IPS-18c (cell line): ENCODE results near the gene BMP3.

Experiments
- H3K4me3 ChIP-seq: 2 replicates; pipeline ENCODE4 v1.7.0; 2013; ENCODE audit warnings: low read depth, mild to moderate bottlenecking, low read length, moderate library complexity; ENCODE audit not compliant: insufficient read depth
- H3K9me3 ChIP-seq: one replicate; pipeline ENCODE4 v1.6.1; 2013; ENCODE audit warnings: mild to moderate bottlenecking, low read length, moderate library complexity; ENCODE audit not compliant: control insufficient read depth, insufficient read depth

The BMP3 gene

GRCh38 chr4:81038636-81039350 is 8.3 kb downstream of the BMP3 start:
- H3K4me3 ChIP-seq = no peak overlapping the region
- H3K9me3 ChIP-seq = no peaks in the 10 kb centered on the region

- Histone ChIP-seq H3K4me3 (no peak overlapping the region), H3K9me3 (no peaks in the 10 kb centered on the region)
These were observed 9.0 kb downstream of the BMP3 start for GRCh38 chr4:81039351-81039972.

GRCh38 chr4:81040012-81040659 is 9.6 kb downstream of the BMP3 start:
- H3K4me3 ChIP-seq = no peak overlapping the region
- H3K9me3 ChIP-seq = no peaks in the 10 kb centered on the region

DNA sequence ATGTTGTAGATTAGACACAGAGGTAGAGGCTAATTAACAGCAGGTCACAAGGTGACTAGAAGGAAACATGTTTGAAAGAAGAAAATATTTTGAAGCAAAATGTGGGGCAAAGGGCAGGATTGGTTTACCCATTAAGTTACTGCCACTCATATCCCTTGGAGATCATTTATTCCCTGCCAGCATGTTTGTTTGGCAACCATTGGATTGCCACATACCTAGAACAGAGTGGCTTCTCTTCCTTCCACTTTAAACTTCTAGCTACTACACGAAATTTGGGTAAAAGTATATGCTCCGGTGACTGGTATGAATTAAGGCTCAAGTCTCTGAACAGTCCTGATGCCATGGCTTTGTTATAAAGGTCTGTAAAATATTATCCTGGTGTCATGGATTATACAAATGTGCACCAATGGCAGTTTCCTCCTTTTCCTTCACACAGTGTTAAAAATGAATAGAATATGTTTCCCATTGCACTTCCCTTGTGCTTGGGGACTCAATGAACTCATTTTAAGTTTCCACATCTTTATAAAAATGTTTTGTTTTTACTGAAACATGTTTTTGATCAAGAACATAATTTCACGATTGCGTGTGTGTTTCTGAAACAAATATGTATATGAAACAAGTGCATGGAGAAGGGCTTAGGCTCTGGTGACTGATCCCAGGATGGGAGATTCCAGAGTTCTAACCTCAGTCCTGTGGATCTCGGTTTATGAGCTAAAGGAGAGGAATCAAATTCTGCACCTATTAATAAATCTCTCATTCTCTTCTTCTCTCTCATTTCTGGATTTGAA is 12.3 kb downstream of the BMP3 start:
- no peak overlapping the region for H3K4me3 ChIP-seq
- H3K9me3 ChIP-seq = no peaks in the 10 kb centered on the region

DNA sequence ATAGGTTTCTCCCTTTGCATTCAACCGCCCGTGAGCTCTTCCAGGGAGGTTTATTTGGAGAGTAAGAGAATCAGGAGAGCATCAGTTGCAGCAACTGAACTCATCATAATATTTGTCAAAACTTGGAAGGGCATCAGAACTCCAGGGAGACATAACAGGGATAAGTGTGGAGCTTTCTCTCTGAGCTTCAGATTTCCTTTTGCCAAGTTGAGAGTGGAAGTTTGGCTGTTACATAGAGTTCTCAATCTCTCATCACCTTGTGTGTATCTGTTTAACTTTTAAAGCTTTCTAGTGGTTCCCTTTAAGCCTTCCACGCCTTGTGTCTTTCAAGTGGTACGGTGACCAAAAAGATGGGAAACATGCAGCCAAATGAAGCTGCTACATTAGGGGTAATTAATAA is 18.8 kb downstream of the BMP3 start:
- Histone ChIP-seq H3K4me3 (no peak overlapping the region), H3K9me3 (no peaks in the 10 kb centered on the region)

DNA sequence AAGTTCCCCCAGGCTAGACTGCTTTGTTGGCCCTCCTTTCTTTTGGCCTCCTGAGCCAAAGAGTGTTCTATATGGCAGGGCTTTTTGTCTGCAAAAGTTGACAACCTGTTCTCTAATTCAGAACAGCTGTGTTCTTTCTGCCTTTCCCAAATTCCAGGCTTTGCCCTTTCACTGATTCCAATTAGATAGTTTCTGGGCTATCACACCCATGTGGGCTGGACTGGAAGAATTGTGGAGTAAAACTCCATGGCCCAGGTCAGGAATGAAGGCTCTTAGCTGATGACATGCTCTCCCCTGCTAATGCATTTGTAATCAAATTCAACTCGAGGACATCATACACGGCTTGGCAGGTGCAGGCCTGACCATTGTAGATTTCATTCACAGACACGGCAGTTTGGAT is 19.4 kb downstream of the BMP3 start:
- Histone ChIP-seq H3K4me3 (no peak overlapping the region), H3K9me3 (no peaks in the 10 kb centered on the region)

DNA sequence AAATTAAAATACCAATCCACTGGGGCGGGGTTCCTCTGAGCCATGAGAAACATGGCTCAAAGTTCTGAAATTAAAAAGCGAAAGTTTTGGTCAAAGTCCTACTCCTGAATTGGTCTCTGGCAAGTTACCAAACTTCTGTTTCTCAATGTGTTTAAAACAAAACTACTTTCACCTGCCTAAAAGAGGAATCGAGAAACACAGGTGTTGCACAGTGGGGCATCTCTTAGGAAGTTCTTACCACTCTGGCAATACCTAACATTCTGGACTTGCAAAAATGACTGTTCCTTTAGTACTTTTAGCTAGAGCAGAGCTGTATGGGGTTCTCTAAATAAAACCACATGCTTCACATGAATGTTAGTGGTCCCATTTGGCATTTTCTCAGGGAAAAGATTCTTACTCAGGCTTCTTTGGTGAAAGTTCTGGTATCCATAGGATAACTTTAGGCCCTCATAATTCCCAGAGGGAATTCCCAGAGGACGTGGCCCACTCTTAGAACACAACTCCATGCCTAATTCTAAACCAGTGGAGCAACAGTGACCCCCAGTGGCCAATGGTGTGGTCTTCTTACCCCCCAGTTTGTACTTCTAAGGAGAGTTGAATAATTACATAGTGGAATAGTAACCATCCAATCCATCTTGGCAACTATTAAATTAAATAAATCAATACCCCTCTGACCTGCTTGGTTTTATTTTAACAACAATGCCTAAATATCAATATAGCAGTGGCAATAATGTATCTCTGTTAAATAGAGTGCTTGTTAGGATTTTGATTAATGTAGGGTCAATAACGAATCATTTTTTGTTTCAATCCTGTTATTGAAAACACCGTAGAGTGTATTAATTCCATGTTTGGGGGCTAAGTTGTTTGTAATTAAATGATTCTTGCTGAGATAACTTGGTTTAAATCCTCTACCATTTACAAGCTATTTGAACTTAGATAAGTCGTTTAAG is 21.9 kb downstream of the BMP3 start:
- no peak overlapping the region for H3K4me3 ChIP-seq
- H3K9me3 ChIP-seq = no peaks in the 10 kb centered on the region

GRCh38 chr4:81058621-81059020 is 28.1 kb downstream of the BMP3 start:
- Histone ChIP-seq H3K9me3 (peaks cover 2% of the 10 kb centered on the region), H3K4me3 (no peak overlapping the region)

GRCh38 chr4:81060587-81061343 is 30.3 kb downstream of the BMP3 start:
- H3K9me3 ChIP-seq = peaks cover 2% of the 10 kb centered on the region
- H3K4me3 ChIP-seq = no peak overlapping the region

GRCh38 chr4:81061344-81061730 is 30.8 kb downstream of the BMP3 start:
- Histone ChIP-seq H3K9me3 (peaks cover 2% of the 10 kb centered on the region), H3K4me3 (no peak overlapping the region)

DNA sequence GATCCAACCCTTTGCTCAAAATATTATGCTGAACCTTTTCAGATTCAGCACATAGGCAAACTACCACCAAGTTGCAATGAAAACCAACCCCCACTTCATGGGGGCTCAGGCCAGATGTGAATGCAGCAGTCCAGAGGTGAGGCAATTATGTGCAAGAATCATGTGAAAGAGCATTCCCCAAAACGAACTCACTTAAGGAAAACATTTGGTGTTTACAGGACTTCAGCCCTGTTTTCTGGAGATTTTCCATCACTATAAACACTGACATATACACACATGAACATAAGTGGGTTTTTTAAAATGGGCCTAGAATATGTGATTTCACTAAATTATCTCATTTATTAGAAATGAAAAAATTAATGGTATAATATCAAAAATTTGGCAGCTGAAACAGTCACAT is 31.5 kb downstream of the BMP3 start:
- H3K9me3 ChIP-seq = peaks cover 2% of the 10 kb centered on the region
- no peak overlapping the region for H3K4me3 ChIP-seq

GRCh38 chr4:81065446-81065845 is 34.9 kb downstream of the BMP3 start:
- H3K4me3 ChIP-seq = no peak overlapping the region

DNA sequence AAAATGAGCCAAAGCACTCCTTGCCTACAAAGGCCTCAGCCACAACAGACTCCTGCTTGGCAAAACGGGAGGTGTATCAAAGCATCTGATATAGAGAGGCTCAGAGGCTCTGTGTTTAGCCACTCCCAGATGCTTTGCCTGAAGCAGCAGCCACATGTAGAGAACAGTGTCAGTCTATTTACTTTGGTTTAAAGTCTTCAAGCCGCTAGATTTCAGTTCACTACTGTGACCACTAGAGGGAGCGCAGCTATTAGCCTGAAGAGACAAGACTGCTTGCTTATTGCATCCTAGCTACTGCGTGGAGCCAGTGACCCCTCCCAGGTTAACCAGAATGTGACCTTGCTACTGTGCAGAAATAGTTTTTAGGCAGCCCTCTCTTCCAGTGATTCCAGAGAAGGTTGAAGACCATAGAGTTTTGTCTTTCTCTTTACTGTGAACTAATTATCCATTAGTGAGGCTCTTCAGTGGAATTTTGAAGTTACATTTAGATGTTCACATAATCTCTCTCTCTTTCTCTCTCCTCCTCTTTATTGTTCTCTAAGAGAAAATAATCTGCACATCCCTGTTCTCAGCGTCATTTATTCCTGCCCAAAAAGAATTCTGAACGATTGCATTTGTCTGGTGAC is 39.3 kb downstream of the BMP3 start:
- no peak overlapping the region for H3K4me3 ChIP-seq
- no peaks in the 10 kb centered on the region for H3K9me3 ChIP-seq

More at GRCh38 chr4:81065446-81065845, 34.9 kb downstream of the BMP3 start:
- no peaks in the 10 kb centered on the region for H3K9me3 ChIP-seq

DNA sequence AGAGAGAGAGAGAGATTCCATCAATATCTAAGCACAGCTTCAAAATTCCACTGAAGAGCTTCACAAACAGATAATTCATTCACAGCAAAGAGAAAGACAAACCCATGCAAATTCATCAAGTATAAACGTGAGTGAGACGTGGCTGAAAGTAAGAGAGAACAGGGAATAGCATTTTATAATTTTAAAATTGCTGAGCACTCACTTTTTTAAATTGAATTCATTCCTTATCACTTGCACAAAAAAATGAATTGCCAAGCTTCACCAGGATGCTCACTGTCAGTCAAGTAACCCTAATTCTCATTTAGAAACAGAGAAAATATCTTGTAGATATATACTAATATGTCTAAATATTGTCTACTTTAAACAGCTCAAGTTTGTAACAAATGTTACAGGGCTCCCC is 40.5 kb downstream of the BMP3 start:
- Histone ChIP-seq H3K9me3 (no peaks in the 10 kb centered on the region), H3K4me3 (no peak overlapping the region)

- H3K9me3 ChIP-seq = no peaks in the 10 kb centered on the region
- no peak overlapping the region for H3K4me3 ChIP-seq
These were observed 50.6 kb downstream of the BMP3 start for GRCh38 chr4:81081156-81081555.

- Histone ChIP-seq H3K4me3 (no peak overlapping the region), H3K9me3 (no peaks in the 10 kb centered on the region)
These were observed 53.5 kb downstream of the BMP3 start for GRCh38 chr4:81084029-81084428.
